Stimulated activated CD8-positive, alpha-beta memory T cell treated with anti-CD3 and anti-CD28 coated beads, Interleukin-7, amount 100 ng/mL, for 4 hours (primary cell): ENCODE measurements around the gene PRDM10.
"Not testable (repeated sequence)": the region's sequence is repeated elsewhere in the genome, so short reads cannot be mapped to it uniquely, and the experiment has no call there.

Source experiments
- DNase-seq, 2 donors: peaks; one replicate each; pipeline ENCODE4 v3.0.0-alpha.2; 2020; ENCODE audit warnings: low read depth in 2 of 2

PRDM10 gene

GRCh38 chr11:129974672-129975071, 28.0 kb downstream of the PRDM10 start:
- DNase-seq = no peak

- DNase-seq = no peak
Measured at GRCh38 chr11:129974237-129974636, 28.4 kb downstream of the PRDM10 start.

GRCh38 chr11:129973809-129974208, 28.8 kb downstream of the PRDM10 start:
- no peak for DNase-seq

GRCh38 chr11:129973068-129973467, 29.6 kb downstream of the PRDM10 start:
- no peak for DNase-seq

- no peak for DNase-seq
Measured at GRCh38 chr11:129972611-129973010, 30.0 kb downstream of the PRDM10 start.

- DNase-seq = not testable (repeated sequence)
Measured at GRCh38 chr11:129971856-129972255, 30.8 kb downstream of the PRDM10 start.

- no peak for DNase-seq
Measured at GRCh38 chr11:129969920-129970319, 32.7 kb downstream of the PRDM10 start.

GRCh38 chr11:129968591-129969419, 33.8 kb downstream of the PRDM10 start:
- no peak for DNase-seq

- DNase-seq = no peak
Measured at GRCh38 chr11:129967996-129968395, 34.6 kb downstream of the PRDM10 start.

- DNase-seq = no peak
Measured at GRCh38 chr11:129965248-129965647, 37.4 kb downstream of the PRDM10 start.

GRCh38 chr11:129960216-129961214, 42.1 kb downstream of the PRDM10 start:
- no peak for DNase-seq

GRCh38 chr11:129959687-129960086, 42.9 kb downstream of the PRDM10 start:
- DNase-seq = no peak

- no peak for DNase-seq
Measured at GRCh38 chr11:129955282-129955681, 47.4 kb downstream of the PRDM10 start.

- DNase-seq = not testable (repeated sequence)
Measured at GRCh38 chr11:129954703-129955102, 47.9 kb downstream of the PRDM10 start.

GRCh38 chr11:129951866-129952262, 50.8 kb downstream of the PRDM10 start:
- no peak for DNase-seq

- DNase-seq = no peak
Measured at GRCh38 chr11:129951201-129951865, 51.3 kb downstream of the PRDM10 start.

GRCh38 chr11:129950101-129951091, 52.2 kb downstream of the PRDM10 start:
- no peak for DNase-seq

- DNase-seq = no peak
Measured at GRCh38 chr11:129948926-129949466, 53.6 kb downstream of the PRDM10 start.

- DNase-seq = no peak
Measured at GRCh38 chr11:129947474-129947873, 55.2 kb downstream of the PRDM10 start.

GRCh38 chr11:129946965-129947364, 55.7 kb downstream of the PRDM10 start:
- DNase-seq = no peak
